ENCODE results near the gene AIDA.
"Not testable (repeated sequence)": the region's sequence is repeated elsewhere in the genome, so short reads cannot be mapped to it uniquely, and the experiment has no call there.

The AIDA gene

DNA sequence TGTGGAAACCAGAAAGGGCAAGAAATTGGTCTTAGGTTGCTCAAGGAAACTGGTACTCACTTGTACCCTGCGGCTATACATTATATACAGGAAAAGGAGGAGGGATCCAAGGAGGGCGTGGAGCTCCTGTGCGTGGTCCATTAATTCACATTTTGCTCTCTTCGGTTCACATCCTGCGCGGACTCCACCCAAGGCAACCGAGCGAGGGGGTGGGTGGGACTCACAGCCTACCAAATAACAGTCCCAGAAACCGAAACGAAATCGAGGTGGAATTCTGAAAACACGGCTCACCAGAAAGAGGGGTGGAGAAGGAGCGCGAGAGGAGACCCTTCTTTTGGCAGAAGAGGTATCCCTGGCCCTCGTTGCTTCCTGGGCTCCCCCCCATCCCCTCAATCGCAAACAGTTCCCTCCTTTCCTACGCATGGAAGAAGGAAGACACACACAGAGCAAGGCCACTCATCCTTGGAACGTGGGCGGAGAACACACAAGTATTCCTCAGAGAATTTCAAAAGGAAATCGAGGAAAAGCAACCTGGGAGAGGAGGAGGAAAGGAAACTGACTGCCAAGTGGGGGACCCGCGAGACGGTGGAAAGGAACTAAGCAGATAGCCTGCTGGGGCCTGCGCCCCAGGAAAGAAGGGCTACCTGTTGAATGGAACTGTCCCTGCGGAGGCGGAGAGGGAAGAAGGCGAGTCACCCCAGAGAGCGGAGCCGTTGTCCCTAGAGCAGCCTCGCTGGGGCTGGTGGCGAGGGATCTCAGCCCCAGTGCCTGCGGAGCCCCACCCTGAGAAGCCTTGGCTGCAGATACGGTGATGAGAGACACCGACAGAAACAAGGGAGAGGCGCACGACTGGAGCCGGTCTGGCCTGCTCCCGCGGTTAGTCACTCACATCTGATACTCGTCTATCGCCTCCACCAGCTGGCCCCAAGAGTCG, 705 bp downstream of the AIDA start:
- DNase-seq (ENCODE audit: low read depth) = peak; percentile 76

DNA sequence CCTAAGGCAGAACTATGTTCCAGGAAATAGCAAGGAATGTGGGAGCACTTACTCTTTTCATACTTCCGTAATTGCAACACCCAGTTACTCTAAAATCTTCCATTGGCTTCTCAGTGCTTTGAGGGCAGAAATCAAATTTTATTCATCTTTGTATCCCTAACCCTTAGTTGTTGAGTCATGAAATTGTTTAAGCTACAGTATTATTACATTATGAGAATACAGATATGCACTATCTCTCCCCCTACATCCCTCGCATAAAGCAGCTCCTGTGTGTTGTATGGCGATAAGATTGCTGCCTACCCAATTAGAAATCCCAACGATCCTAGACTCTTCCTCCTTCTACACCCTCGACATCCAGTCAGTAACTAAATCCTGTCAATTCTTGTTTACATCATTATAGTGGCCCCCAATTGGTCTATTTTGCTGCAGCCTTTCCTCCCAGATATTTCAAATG, 2.6 kb downstream of the AIDA start:
- peak; percentile 28 for DNase-seq (ENCODE audit: low read depth)

DNA sequence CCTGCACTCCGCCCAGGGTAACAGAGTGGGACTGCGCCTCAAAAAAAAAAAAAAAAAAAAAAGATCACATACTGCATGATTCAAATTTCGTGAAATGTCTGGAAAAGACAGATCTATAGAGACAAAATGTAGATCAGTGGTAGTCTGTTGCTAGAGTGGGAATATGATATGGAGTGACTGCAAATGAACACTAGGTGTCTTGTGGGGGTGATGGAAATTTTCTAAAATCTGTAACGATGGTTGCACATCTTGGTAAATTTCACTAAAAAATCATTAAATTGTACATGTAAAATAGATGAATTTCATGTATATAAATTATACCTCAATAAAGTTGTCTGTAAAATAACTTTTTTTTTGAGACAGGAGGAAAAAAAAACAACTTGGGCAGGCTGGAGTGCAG, 5.5 kb downstream of the AIDA start:
- DNase-seq (ENCODE audit: low read depth) = no peak

DNA sequence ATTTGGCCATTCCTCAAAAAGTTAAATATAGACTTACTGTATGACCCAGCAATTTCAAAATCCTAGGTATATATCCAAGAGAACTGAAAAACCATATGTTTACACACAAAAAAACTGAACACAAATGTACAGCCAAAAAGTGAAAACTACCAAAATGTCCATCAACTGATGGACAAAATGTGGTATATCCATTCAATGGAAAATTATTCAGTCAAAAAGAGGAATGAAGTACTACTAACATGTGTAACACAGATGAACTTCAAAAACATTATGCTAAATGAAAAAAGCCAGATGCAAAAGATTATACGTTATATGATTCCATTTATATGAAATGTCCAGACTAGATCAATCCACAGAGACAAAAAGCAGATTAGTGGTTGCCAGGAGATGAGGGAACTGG, 8.0 kb downstream of the AIDA start:
- no peak for DNase-seq (ENCODE audit: low read depth)

DNA sequence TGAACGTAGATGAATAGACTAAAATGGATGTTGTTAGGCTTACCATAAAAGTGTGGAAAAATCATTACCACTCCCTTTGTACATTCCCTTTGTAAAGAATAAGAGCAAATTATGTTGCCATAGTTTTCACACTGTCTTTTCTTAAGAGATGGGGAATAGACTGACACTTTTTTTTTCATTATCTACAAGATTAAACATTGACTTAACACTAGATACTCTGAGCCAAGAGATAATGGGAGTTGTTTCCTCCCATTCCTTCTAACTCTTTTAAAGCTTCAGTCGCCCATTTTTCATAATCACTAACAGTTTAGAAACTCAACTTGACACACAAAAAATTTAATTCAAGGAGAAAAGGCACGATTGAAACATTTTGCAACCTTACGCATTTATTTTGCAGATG, 10.1 kb downstream of the AIDA start:
- DNase-seq (ENCODE audit: low read depth) = no peak

DNA sequence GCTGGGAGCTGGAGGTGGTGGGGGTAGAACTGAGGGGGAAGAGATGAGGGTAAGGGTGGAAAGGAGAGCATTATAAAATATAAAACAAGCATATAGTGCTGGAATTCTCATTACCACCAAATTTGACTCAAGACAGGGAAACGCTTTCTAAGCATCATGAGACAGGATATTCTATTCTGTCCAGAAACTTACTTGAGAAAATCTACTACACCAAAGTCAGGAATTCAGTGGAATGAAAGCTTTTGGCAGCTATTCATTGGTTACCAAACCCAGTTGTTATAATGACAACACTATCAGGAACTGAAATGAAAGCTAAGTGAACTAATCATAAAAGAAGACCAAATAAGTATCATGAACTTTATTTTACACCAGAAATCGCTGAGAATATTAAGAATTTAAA, 14.5 kb downstream of the AIDA start:
- DNase-seq (ENCODE audit: low read depth) = peak; percentile 46

DNA sequence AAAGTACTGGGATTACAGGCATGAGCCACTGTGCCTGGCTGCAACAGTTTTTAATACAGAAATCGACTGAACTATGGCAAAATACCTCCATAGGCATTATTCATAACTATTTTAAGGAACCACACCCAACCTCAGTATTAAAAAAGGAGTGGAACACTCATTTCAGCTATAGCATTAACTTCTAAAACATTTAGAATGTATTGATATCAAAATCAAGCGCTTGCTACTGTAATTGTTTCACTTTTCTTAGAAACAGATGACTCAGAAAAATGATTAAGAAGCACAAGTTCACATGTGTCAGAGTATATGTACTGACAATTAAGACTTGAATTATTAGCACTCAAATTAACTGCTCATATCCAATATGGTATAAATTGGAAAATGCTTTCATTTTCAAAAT, 15.1 kb downstream of the AIDA start:
- DNase-seq (ENCODE audit: low read depth) = no peak

DNA sequence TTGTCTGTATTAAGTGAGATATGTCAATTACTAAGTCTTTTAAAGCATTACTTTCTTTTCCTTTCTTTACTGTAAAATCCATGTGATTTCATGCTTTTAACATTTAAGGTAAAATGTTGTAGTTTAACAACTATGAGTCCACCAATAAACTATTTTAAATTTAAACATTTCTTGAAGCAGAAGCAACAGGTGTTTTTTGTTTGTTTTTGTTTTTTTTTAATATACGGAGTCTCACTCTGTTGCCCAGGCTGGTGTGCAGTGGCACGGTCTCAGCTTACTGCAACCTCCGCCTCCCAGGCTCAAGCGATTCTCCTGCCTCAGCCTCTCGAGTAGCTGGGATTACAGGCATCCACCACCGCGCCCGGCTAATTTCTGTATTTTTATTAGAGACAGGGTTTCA, 15.6 kb downstream of the AIDA start:
- no peak for DNase-seq (ENCODE audit: low read depth)

DNA sequence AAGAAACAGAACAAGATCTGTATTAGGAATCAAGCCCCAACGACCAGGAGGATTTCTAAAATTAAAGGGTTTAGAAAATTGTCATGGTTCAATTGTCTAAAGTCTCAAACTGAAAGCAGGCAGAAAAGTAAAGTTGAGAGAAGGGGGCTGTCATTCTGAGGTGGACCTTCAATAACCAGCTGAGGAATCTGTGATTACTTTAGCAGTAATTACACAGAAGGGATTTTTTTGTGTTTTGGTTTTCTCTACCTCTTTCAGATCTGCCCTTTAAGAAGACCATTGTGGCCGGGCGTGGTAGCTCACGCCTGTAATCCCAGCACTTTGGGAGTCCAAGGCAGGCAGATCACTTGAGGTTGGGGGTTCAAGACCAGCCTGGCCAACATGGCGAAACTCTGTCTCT, 17.4 kb downstream of the AIDA start:
- DNase-seq (ENCODE audit: low read depth) = no peak

DNA sequence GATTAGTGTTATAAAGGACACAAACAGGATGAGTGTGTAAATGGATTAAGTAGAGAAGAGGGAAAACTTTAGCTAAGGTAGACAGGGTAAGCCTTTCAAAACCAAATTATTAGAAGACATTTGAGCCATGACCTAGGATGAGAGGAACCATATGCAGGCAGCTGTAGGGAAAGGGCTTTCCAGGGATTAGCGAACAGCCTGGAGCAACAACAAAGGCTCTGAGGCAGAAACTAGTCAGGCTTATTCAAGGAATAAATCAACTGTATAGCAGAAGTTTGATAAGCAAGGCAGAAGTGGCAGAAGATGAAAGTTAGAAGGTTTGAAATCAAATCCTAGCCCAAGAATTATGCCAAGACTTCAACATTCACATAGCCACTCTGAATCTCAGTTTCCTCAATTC, 21.3 kb downstream of the AIDA start:
- no peak for DNase-seq (ENCODE audit: low read depth)

DNA sequence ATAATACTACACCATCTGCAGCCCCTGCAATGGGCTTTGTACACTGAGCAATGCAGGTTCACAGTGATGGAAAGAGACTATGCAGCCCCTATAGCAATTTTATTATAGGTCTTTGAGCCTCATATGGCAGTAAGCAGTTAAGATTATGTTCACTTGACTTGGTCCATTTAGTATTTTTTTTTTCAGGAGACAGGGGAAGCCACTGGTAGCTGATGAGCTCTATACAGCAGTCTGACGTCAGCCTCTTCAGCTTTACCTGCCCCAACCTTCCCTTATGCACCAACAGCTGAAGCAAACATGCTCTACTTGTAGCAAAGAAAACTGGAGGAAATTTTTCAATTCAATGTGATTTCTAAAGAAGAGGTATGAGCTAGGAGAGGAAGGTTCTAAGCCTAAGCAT, 32.2 kb downstream of the AIDA start:
- no peak for DNase-seq (ENCODE audit: low read depth)

DNA sequence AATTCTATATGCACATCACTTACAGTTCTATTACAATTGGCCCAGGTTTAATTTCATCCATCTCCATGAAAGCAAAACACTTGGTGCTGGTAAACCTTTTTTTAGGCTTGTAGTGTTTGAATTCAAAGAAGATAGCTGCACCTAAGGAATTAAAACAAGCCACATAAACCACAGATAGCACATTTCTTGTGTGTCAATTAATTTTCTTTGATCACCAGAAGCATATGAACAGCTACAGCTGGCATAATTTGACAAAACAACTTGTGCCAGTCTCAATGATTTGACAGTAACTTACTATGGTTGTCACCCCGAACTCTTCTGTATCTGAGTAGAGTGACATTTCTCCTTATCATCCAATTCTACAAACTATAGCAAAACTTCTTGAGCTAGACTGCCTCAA, 42.2 kb downstream of the AIDA start:
- no peak for DNase-seq (ENCODE audit: low read depth)

DNA sequence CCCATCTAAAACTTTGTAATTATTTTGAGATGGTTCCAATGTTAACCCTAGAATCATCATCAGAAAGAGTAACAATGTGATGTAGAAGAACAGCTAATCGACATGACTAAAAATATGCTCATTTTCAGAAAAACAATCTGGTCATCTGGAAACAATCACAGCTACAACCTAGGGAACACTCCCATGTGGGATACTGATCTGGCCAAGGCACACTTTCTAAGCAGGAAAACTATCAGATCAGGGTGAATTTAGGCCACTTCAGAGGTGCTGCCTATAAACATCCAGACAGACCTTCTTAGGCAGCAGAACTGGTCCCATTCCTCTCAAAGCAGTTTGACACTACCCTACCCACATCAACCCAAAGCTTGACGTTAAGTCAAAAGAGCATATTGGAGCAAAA, 43.2 kb downstream of the AIDA start:
- DNase-seq (ENCODE audit: low read depth) = not testable (repeated sequence)

DNA sequence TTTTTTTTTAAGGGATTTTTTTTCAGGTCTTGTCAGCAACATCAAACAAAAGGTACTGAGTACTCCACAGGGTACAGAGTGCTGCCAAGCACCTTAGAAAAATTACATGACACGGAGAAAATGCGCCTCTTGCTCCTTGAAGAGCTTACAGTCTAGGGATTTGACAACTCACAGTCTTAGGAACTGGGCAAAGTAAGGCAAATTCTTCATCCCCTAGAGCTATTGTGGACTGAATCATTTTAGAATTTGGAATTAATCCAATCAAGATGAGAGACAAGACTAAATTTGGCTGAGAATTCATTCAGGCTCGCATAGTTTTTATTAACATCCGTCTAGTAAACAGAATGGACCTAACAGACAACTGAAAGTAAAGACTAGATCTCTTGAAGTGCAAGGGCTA, 44.1 kb downstream of the AIDA start:
- not testable (repeated sequence) for DNase-seq (ENCODE audit: low read depth)

DNA sequence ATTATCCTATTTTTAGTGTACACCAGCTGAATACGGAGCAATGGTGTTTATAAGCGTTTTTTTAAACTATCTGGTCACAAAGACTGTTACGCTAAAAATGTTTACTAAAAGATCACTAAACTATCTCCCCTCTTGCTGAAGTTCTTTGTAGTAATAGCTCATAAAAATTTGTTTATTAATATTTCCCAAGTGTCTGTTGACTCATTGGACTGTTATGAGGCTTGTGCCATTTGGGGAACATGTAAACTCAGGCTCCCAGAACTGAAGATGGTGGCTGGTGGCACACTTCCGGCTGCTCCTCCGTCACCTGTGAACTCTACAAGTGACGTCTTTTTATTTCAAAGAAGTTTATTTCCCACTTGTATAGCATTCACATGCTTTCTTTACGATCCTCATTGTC, 46.3 kb downstream of the AIDA start:
- peak; percentile 36 for DNase-seq (ENCODE audit: low read depth)

DNA sequence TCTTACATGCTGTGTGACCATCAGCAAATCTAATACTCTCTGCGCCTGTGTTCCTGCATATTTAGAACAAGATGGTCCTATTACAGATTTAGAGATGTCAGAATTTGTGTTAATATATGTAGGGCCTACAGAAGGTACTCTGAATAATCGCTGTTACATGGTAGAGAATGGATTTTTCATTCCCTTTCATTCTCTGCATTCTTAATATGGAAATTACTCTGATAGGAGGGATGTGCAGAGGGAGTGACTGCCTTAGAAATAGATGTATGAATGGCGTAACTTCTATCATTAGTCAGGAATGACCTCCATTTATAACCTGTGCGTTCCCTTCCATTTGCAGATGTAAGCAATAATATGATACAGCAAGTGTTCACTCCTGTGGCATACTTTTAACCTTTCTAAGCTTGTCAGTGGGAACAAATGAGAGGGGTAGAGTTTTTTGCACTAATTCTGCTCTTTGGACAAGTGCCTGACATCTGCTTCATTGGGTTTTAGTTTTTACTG, 48.8 kb downstream of the AIDA start:
- no peak for DNase-seq (ENCODE audit: low read depth)

DNA sequence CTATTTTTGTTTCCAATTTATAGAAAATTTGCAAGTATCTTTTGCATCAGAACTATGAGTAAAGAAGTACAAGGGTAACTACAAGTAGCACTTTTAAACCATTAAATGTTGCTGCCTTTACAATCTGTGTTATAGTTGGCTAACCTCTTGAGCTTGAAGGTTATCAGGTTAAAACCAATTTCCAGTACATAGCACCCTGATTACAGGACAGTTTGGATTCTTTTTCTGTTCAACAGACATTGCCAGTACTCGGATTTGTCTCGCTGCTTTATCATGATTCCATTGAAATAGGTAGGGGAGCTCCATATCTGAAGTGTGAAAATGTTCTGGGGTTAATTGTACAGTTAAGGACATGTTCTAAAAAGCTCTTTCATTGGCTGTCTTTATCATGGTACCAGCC, 54.4 kb downstream of the AIDA start:
- DNase-seq (ENCODE audit: low read depth) = no peak

DNA sequence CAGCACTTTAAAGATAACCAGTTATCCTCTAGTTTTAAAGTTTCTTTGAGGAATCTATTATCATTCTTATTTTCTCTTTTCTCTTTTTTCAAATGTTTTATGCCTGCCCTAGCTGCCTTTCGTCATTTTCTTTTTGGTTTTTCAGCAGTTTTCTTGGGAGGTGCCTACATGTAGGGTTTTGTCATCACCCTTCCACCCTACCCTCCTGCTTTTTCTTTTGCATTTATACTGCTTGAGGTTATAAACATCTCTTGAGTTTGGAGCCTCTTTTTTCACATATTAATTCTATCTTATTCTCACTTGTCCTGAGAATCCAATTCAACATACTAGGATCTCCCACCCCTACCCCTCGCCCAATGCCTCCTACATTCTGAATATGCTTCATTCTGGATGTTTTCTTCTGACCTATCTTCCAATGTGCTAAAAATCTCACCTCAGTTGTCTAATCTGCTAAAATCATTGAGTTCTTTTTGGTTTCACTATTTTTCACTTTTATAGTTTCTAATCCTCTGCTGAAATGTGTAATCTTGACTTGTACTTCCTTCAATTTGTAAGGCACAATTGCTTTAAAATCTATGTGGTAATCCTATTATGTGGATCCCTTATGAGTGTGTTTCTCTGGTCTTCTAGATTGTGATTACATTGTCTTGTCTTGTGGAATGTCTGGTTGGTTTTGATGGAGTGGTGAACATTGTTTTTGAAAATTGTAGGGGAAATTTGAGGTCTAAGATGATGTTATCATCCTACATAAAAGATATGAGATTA, 55.7 kb downstream of the AIDA start:
- DNase-seq (ENCODE audit: low read depth) = no peak

DNA sequence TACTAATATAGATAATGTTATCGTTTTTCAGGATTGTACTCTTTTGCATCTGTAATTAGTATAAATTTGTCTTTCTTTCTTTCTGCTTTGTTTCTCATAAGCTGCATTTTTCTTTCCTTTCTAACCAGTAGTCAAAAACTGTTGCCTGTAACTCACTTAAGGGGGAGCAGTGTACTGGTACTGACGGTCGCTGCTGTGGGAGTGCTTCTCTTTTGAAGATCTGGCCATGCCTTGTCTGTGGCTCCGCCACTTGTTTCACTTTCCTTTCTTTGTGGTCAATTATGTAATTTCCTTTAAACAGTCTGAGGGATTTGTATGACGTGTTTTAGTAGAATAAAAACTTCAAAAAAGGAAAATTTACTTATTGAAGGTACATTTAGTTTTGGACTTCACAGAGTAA, 57.4 kb downstream of the AIDA start:
- no peak for DNase-seq (ENCODE audit: low read depth)

DNA sequence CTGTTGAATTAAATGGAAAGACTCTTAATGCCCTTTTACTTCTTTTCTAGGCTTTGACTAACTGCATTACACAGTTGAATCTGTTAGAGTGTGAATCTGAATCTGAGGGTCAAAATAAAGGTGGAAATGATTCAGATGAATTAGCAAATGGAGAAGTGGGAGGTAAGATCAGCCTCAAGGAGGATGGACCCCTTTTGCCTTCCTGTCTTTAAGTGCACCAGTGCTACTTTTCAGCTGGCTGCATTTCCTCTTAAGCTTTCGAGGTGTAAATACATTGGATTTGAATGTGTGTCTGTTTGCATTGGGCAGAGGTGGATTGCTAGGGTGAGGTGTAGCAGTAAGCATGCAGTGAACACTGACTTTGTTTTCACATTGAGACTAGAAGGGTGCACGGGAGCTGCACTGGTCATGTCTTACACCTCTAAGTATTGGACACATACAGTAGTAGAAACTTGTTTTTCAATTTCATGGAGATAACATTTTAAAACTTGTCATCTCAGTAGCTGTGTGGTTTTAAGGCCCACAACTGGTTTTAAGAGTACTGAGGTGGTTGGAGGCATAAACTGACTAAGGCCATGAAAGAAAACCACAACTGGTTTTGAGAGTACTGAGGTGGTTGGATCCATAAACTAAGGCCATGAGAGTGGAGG, 59.0 kb downstream of the AIDA start:
- DNase-seq (ENCODE audit: low read depth) = no peak

DNA sequence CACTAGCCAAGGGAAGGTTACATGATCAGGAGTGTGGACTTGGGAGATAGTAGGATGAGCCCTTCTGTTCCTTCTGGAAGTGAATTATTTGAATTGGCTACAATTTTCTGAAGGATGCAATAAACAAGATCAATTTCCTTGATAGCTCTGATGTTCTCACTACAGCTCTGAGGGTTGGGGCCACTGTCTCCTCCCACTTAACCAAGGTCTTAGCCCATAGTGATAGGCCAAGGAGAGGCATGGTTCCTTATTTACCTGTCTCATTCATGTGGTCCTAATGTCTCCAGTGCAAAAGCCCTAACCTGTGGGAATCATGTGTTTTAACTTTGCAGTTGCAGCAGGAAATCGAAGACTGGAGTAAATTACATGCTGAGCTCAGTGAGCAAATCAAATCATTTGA, 59.6 kb downstream of the AIDA start:
- DNase-seq (ENCODE audit: low read depth) = no peak

DNA sequence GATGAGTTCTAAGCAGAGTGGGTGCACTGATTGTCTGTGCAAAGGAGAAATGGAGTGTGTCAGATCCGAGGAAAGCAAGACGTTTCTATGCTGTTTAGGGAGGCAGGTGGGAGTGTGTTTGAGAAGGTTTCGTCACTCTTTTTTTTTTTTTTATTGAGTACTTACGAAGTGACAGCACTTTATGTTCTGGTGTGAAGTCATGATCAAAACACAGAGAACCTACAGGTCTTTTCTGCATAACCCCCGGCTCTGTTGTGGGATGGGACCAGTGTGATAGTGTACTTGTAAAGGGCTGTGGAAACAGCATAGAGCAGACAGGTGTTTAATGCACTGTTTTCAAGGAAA, 67.7 kb downstream of the AIDA start:
- no peak for DNase-seq (ENCODE audit: low read depth)

All from EH (cell line).